ENCODE measurements around the gene PDE11A. TPM values are rescaled to one million over a fixed set of nuclear protein-coding genes. Genes with fewer than 3 reads are reported as not detected.
A peak's percentile ranks its signal among the peaks of the same experiment; 100 is the strongest.

Gene PDE11A
- total and polyA plus RNA-seq, 2 of the 13 experiments (the other 11 are each of a cell fraction or from before 2014, with no cell fraction given), result 1.2 to 1.7 TPM

- TF ChIP-seq HNF4G (IDR thresholded peaks at IDR 0.05; ENCODE audit: borderline replicate concordance, low read depth, low read length), result 0 out of 2 replicates have a peak, but pooled peaks have one; percentile 14
- no peak for TF ChIP-seq HNF4G (CRISPR knock-in tag; IDR thresholded peaks at IDR 0.05; ENCODE audit: borderline replicate concordance, low read depth)
- TF ChIP-seq HOMEZ (CRISPR knock-in tag; IDR thresholded peaks at IDR 0.05; ENCODE audit: low read depth), result no peak
- TF ChIP-seq, protein P1, sequence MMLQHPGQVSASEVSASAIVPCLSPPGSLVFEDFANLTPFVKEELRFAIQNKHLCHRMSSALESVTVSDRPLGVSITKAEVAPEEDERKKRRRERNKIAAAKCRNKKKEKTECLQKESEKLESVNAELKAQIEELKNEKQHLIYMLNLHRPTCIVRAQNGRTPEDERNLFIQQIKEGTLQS (CRISPR knock-in tag; IDR thresholded peaks at IDR 0.05), result no peak
- no peak for TF ChIP-seq ZNF770 (CRISPR knock-in tag; IDR thresholded peaks at IDR 0.05)
- TF ChIP-seq XBP1 (CRISPR knock-in tag; IDR thresholded peaks at IDR 0.05), result no peak
- TF ChIP-seq, protein P2, sequence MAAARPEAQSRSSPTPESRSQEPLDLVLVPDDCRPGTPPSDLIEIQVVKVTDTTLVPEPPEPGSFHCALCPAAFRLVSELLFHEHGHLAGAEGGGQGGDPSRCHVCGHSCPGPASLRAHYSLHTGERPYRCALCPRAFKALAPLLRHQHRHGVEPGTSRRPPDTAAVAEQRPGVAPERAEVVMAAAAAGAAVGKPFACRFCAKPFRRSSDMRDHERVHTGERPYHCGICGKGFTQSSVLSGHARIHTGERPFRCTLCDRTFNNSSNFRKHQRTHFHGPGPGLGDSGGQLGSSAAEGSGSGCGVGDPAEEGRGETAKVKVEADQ (CRISPR knock-in tag; IDR thresholded peaks at IDR 0.05; ENCODE audit: borderline replicate concordance), result no peak
- no peak for TF ChIP-seq ZNF446 (CRISPR knock-in tag; IDR thresholded peaks at IDR 0.05)
- peak; percentile 16; the same call in 1 of the 2 replicates for TF ChIP-seq KDM6A (CRISPR knock-in tag; IDR thresholded peaks at IDR 0.05; ENCODE audit: low read depth)
- TF ChIP-seq DRAP1 (CRISPR knock-in tag; IDR thresholded peaks at IDR 0.05), result peak; percentile 53; the same call in 1 of the 2 replicates
Observed at GRCh38 chr2:177598326-177599138, 474.0 kb downstream of the PDE11A start (continued).
